Measurements from ENCODE around the gene HOXA2. TPM values are rescaled to one million over a fixed set of nuclear protein-coding genes. Genes with fewer than 3 reads are reported as not detected.

Gene HOXA2
- total and polyA plus RNA-seq, 2 of the 8 experiments (the other 6 are each of a cell fraction or from before 2014, with no cell fraction given): not detected

DNA sequence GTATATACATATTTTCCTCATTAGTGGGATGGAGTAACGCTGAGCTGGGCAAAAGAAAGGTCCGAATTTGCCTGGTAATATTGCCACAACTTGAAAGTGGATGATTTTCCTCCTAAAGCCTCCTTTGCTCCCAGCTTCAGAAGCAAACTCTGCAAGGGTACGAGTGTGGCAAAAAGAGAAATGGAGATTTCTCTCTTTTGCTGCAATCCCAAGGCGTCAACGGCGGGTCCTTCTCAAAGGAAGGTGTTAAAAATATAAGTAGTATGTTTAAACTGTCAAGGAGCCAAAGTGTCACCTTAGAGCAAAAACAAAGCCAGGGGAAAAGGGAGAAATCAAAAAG, 12.4 kb upstream of the HOXA2 start:
- Histone ChIP-seq H3K36me3 (ENCODE audit: control insufficient read depth in 2 of 4, insufficient read depth in 4 of 4, low read length in 3 of 4) (peaks cover 0 to 3% (median 0%) of the 10 kb centered on the region in 4 experiments; a peak in 2 of 8 replicates), H3K9ac (replicated peaks in 1 of 4; ENCODE audit: extremely low read depth in 1 of 4, low read depth in 3 of 4, low read length in 3 of 4) (no peak overlapping the region), H3K4ac (replicated peaks; ENCODE audit: insufficient read length, low read depth, low read length) (no peak overlapping the region), H3K79me1 (ENCODE audit: low read depth, low read length) (no peaks in the 10 kb centered on the region), H3K27me3 (replicated peaks in 1 of 4; ENCODE audit: control insufficient read depth in 3 of 4, extremely low read depth in 1 of 4, insufficient read depth in 3 of 4, low read length in 3 of 4) (peaks cover 96 to 99% (median 97%) of the 10 kb centered on the region in 4 experiments), H3K23me2 (ENCODE audit: low read depth, low read length) (no peaks in the 10 kb centered on the region), H3K4me2 (ENCODE audit: insufficient read depth in 1 of 2, low read depth in 2 of 2, low read length in 2 of 2) (no peak overlapping the region; a peak in 1 of 4 replicates), H3K56ac (replicated peaks; ENCODE audit: insufficient read length, low read depth, low read length) (no peak overlapping the region), H2BK12ac (ENCODE audit: low read depth, low read length) (no peak overlapping the region; the same call in 1 of the 2 replicates), H4K91ac (replicated peaks; ENCODE audit: insufficient read length, low read length) (no peak overlapping the region), H2BK120ac (replicated peaks; ENCODE audit: low read depth, low read length) (no peak overlapping the region), H3K4me3 (ENCODE audit: extremely low read depth in 1 of 4, insufficient read depth in 2 of 4, low read depth in 3 of 4, low read length in 4 of 4) (no peak overlapping the region), H2BK20ac (ENCODE audit: low read length) (no peak overlapping the region), H4K8ac (ENCODE audit: extremely low read depth, insufficient read depth, low read length) (no peak overlapping the region), H3K23ac (ENCODE audit: insufficient read length) (no peak overlapping the region), H2AK5ac (ENCODE audit: low read depth, low read length) (no peak overlapping the region), H3K9me3 (ENCODE audit: insufficient read depth in 2 of 2, low read depth in 1 of 2, low read length in 1 of 2) (no peaks in the 10 kb centered on the region), H4K20me1 (replicated peaks in 1 of 2; ENCODE audit: control insufficient read depth in 1 of 2, insufficient read depth in 2 of 2, low read length in 2 of 2) (peaks cover 32 to 44% of the 10 kb centered on the region in 2 experiments), H2BK15ac (ENCODE audit: low read length) (no peak overlapping the region), H3K27ac (ENCODE audit: low read depth, low read length) (no peak overlapping the region), H4K5ac (ENCODE audit: insufficient read length, low read depth, low read length) (no peak overlapping the region), H3K79me2 (ENCODE audit: control insufficient read depth in 1 of 2, insufficient read depth in 2 of 2, low read length in 2 of 2) (no peaks in the 10 kb centered on the region), H2BK5ac (ENCODE audit: low read depth, low read length) (no peak overlapping the region), H3K14ac (ENCODE audit: insufficient read length) (no peak overlapping the region), H2AFZ (ENCODE audit: low read length) (no peak overlapping the region), H3K4me1 (replicated peaks in 1 of 4; ENCODE audit: control insufficient read depth in 3 of 4, insufficient read depth in 4 of 4, low read length in 3 of 4) (peaks cover 0 to 11% (median 3%) of the 10 kb centered on the region in 4 experiments; a peak in 5 of 7 replicates), H3K18ac (ENCODE audit: extremely low read depth, low read length) (no peak overlapping the region)
- FAIRE-seq (no peak), DNase-seq (ENCODE audit: low read depth in 1 of 2, low spot score in 2 of 2) (no peak)
- ChIA-PET POLR2A (ENCODE audit: partially characterized antibody) (no interaction called here), CTCF (ENCODE audit: partially characterized antibody) (interaction anchor here (0.6 to 4.8 kb wide), 5 partner anchors 16 to 1173 kb away, joined by 3 to 33 read pairs (median 3); partner anchors contain the start of gene HOXA5)
- TF ChIP-seq YY1 (IDR thresholded peaks at IDR 0.05; ENCODE audit: low read depth, low read length): no peak
- no peak for TF ChIP-seq PHF8 (conservative IDR thresholded peaks at IDR 0.05; ENCODE audit: low read depth, low read length)
- TF ChIP-seq POU5F1 (IDR thresholded peaks at IDR 0.05; ENCODE audit: low read depth, low read length): no peak
- TF ChIP-seq TEAD4 (IDR thresholded peaks at IDR 0.05; ENCODE audit: low read depth, low read length): no peak
- TF ChIP-seq POLR2A (IDR thresholded peaks at IDR 0.05; ENCODE audit: control extremely low read depth in 1 of 2, low read depth in 2 of 2, low read length in 2 of 2): no peak
- no peak for TF ChIP-seq CEBPB (IDR thresholded peaks at IDR 0.05; ENCODE audit: low read depth, low read length)
- TF ChIP-seq FOSL1 (IDR thresholded peaks at IDR 0.05; ENCODE audit: insufficient read depth, low read depth, low read length): no peak
- TF ChIP-seq RXRA (IDR thresholded peaks at IDR 0.05; ENCODE audit: insufficient read depth, low read depth, low read length): no peak
- TF ChIP-seq CHD2 (IDR thresholded peaks at IDR 0.05; ENCODE audit: low read length): no peak
- TF ChIP-seq TCF12 (IDR thresholded peaks at IDR 0.05; ENCODE audit: low read depth, low read length): no peak
- TF ChIP-seq CTBP2 (IDR thresholded peaks at IDR 0.05; ENCODE audit: borderline replicate concordance, insufficient read depth, insufficient read length, low read length): no peak
- TF ChIP-seq EP300 (IDR thresholded peaks at IDR 0.05; ENCODE audit: borderline replicate concordance in 1 of 2, low read depth in 2 of 2, low read length in 2 of 2): no peak
- no peak for TF ChIP-seq SAP30 (IDR thresholded peaks at IDR 0.05; ENCODE audit: insufficient read depth, insufficient replicate concordance, low read length)
- TF ChIP-seq NRF1 (IDR thresholded peaks at IDR 0.05; ENCODE audit: low read depth, low read length): no peak
- 12% methylated on average over 6 of the region's 6 CpGs; no CpG with 5 or more reads in 1 of the 2 experiments for WGBS, 2 experiments (ENCODE audit: extremely low coverage in 1 of 2, insufficient coverage in 1 of 2, insufficient read length in 1 of 2, insufficient replicate concordance in 2 of 2, low coverage in 1 of 2, low lambda C conversion rate in 2 of 2, missing lambda C conversion rate in 1 of 2)
